IMR-90 (cell line): ENCODE results near the gene EDA.

Experiments used
- BHLHE40 ChIP-seq: fragments of 150-350 bp; IDR thresholded peaks from 2 replicates; pipeline ENCODE4 v1.6.1; 2016; ENCODE audit warnings: mild to moderate bottlenecking, low read depth, low read length
- CHD1 ChIP-seq: IDR thresholded peaks from 2 replicates; pipeline ENCODE4 v1.6.1; 2012; ENCODE audit warnings: low read depth, low read length, improper control_type of control experiment
- CTCF ChIP-seq: conservative IDR thresholded peaks from 2 replicates; pipeline ENCODE4 v1.5.1; 2012; ENCODE audit warnings: mild to moderate bottlenecking, low read depth, low read length, improper control_type of control experiment
- ELK1 ChIP-seq: fragments of 150-350 bp; IDR thresholded peaks from 2 replicates; pipeline ENCODE4 v1.6.1; 2016; ENCODE audit warnings: low read depth, mild to moderate bottlenecking, low read length, moderate library complexity, borderline replicate concordance
- MAFK ChIP-seq: IDR thresholded peaks from 2 replicates; pipeline ENCODE4 v1.6.1; 2012; ENCODE audit warnings: low read depth, low read length, improper control_type of control experiment
- POLR2A ChIP-seq: IDR thresholded peaks from 2 replicates; pipeline ENCODE4 v1.6.1; 2012; ENCODE audit warnings: mild to moderate bottlenecking, low read depth, low read length
- RAD21 ChIP-seq: IDR thresholded peaks from 2 replicates; pipeline ENCODE4 v1.6.1; 2012; ENCODE audit warnings: low read length, improper control_type of control experiment
- SMC3 ChIP-seq: fragments of 150-350 bp; IDR thresholded peaks from 2 replicates; pipeline ENCODE4 v1.6.1; 2016; ENCODE audit warnings: low read depth, mild to moderate bottlenecking, antibody characterized with exemption, low read length, moderate library complexity
- USF2 ChIP-seq: fragments of 150-350 bp; IDR thresholded peaks from 2 replicates; pipeline ENCODE4 v1.6.1; 2017; ENCODE audit warnings: mild to moderate bottlenecking, antibody characterized with exemption, low read length, low read depth

- TF ChIP-seq CTCF (no peak), POLR2A (no peak), MAFK (no peak), RAD21 (no peak), CHD1 (no peak), ELK1 (no peak), BHLHE40 (no peak), USF2 (no peak), SMC3 (no peak)
These were observed 377.6 kb downstream of the EDA start for GRCh38 chrX:69993494-69993893.
